ENCODE results near the gene PISD. TPM values are rescaled to one million over a fixed set of nuclear protein-coding genes. Genes with fewer than 3 reads are reported as not detected.
A peak's percentile ranks its signal among the peaks of the same experiment; 100 is the strongest.

Gene PISD
- total RNA-seq, 1 donor from 2014 or later: 110 TPM

DNA sequence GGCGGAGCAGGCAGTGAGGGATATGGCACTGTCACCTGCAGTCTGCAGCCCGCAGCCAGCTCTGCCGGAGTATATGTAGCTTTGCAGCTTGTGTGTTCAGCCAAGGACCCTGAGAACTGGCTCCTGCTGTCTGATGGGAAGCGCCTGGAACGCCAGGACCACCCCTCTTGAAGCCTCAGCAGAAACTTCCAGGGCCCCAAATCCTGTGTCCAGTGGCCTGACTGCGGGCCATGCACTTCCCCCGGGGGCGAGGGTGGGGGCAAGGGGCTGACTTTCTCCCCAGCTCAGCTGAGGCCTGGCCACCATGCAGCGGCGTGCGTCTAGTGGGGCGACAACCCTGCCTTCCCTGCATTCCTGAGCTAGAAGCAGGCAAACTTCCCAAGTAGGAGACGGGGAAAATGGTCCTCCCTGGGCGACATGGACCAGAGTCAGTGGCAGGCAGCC lies 32.3 kb downstream of the PISD start:
- peak overlapping the region; percentile 63 to 96 for H3K4me3 ChIP-seq
- no peaks in the 10 kb centered on the region for H3K36me3 ChIP-seq
- H3K9me3 ChIP-seq: no peaks in the 10 kb centered on the region
- no peaks in the 10 kb centered on the region for H3K27me3 ChIP-seq
- H3K27ac ChIP-seq: peak overlapping the region; percentile 86 to 91
- no peak for DNase-seq (ENCODE audit: low spot score in 2 of 2)
- peaks cover 8 to 32% of the 10 kb centered on the region in 2 donors for H3K4me1 ChIP-seq
- intact Hi-C loops (cut with DNase I): loop anchor here (2.0 to 5.0 kb wide), 2 partner anchors 133 to 282 kb away; partner anchors contain the start of genes PATZ1 and SFI1
- TF ChIP-seq, protein P1, sequence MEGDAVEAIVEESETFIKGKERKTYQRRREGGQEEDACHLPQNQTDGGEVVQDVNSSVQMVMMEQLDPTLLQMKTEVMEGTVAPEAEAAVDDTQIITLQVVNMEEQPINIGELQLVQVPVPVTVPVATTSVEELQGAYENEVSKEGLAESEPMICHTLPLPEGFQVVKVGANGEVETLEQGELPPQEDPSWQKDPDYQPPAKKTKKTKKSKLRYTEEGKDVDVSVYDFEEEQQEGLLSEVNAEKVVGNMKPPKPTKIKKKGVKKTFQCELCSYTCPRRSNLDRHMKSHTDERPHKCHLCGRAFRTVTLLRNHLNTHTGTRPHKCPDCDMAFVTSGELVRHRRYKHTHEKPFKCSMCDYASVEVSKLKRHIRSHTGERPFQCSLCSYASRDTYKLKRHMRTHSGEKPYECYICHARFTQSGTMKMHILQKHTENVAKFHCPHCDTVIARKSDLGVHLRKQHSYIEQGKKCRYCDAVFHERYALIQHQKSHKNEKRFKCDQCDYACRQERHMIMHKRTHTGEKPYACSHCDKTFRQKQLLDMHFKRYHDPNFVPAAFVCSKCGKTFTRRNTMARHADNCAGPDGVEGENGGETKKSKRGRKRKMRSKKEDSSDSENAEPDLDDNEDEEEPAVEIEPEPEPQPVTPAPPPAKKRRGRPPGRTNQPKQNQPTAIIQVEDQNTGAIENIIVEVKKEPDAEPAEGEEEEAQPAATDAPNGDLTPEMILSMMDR (IDR thresholded peaks at IDR 0.05): no peak

DNA sequence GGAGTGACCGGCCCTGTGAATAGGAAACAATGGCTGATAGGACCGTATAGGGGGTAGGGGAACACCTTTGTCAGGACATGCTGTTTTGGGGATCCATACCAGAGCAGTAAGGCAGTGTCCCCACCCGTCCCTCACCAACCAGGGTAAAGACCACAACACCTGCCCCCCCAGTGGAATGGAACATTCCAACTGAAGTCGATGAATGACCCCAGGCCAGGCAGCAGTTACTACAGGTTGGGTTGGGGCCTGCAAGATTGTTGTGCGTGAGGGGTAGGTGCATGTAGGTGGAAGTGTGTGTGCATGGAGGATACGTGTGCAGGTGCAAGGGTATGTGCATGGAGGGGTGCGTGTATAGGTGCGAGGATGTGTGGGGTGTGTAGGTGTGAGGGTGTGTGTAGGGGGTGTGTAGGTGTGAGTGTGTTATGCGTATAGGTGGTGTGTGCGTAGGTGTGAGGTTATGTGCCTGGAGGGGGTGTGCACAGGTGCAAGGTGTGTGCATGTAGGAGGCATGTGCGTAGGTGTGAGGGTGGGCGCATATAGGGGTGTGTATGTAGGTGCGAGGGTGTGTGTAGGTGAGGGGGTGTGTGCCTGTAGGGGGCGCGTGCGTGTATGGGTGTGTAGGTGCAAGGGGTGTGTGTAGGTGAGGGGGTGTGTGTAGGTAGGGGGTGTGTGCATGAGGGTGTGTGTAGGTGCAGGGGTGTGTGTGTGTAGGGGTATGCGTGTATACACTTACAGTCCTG lies 32.9 kb downstream of the PISD start:
- H3K27ac ChIP-seq: peak overlapping the region in 1 of 2 donors; percentile 86
- no peaks in the 10 kb centered on the region for H3K27me3 ChIP-seq
- H3K4me3 ChIP-seq: peak overlapping the region in 1 of 2 donors; percentile 96
- TF ChIP-seq, protein P1 (IDR thresholded peaks at IDR 0.05): no peak
- intact Hi-C loops (cut with DNase I): no loop called here
- no peak for DNase-seq (ENCODE audit: low spot score in 2 of 2)
- H3K9me3 ChIP-seq: no peaks in the 10 kb centered on the region
- H3K4me1 ChIP-seq: peaks cover 8 to 32% of the 10 kb centered on the region in 2 donors
- H3K36me3 ChIP-seq: no peaks in the 10 kb centered on the region

DNA sequence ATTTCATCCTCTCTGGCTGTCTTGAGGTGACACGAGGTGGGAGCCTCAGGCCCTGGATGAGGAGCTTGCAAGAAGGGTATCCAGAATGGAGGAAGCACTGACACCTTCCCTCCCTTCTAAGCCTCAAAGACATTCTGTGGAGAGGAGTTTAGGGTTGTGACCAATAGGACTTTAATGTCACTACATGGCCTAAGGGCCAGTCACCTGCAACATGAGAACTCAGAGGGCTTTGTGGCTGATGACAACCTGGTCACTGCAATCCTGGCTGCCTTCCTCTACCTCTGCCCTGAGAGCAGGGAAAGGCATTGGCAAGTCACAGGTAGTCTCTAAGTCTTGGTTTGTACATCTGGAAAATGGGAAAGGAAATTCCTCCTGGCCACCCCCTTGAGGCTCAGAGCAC lies 33.7 kb downstream of the PISD start:
- Histone ChIP-seq H3K9me3 (no peaks in the 10 kb centered on the region), H3K4me3 (no peak overlapping the region), H3K4me1 (peaks cover 8 to 32% of the 10 kb centered on the region in 2 donors), H3K27ac (no peak overlapping the region), H3K27me3 (no peaks in the 10 kb centered on the region), H3K36me3 (no peaks in the 10 kb centered on the region)
- no peak for DNase-seq (ENCODE audit: low spot score in 2 of 2)
- intact Hi-C loops (cut with DNase I): no loop called here
- TF ChIP-seq, protein P1 (IDR thresholded peaks at IDR 0.05): no peak

DNA sequence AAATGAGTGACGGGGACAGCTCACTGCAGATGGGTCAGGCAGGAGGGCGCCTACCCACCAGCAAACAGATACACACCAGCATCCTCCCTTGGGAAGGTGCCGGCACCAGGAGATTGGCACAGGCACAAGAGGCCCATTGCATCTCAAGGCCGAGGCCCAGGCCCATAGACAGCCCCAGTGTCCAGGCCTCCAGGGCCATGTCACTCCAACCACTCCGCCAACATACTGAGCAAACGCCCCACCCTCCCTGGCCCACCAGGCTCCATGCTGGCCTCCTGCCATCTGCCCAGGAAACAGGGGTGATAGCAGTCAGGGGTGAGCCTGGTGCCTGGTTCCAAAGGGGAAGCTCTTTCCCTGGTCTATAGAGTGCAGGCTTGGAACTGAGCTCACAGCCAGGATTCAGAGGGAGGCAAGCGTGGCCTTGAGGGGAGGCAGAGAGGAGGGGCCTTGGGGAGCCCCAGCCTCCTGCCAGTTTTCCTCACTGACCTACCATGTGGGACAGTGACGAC lies 34.7 kb downstream of the PISD start:
- intact Hi-C loops (cut with DNase I): no loop called here
- no peaks in the 10 kb centered on the region for H3K27me3 ChIP-seq
- H3K4me1 ChIP-seq: peaks cover 8 to 32% of the 10 kb centered on the region in 2 donors
- H3K36me3 ChIP-seq: peaks cover 0 to under 1% of the 10 kb centered on the region in 2 donors
- H3K4me3 ChIP-seq: no peak overlapping the region
- H3K27ac ChIP-seq: peak overlapping the region; percentile 11 to 13
- TF ChIP-seq, protein P1 (IDR thresholded peaks at IDR 0.05): no peak
- no peaks in the 10 kb centered on the region for H3K9me3 ChIP-seq
- DNase-seq (ENCODE audit: low spot score in 2 of 2): no peak

DNA sequence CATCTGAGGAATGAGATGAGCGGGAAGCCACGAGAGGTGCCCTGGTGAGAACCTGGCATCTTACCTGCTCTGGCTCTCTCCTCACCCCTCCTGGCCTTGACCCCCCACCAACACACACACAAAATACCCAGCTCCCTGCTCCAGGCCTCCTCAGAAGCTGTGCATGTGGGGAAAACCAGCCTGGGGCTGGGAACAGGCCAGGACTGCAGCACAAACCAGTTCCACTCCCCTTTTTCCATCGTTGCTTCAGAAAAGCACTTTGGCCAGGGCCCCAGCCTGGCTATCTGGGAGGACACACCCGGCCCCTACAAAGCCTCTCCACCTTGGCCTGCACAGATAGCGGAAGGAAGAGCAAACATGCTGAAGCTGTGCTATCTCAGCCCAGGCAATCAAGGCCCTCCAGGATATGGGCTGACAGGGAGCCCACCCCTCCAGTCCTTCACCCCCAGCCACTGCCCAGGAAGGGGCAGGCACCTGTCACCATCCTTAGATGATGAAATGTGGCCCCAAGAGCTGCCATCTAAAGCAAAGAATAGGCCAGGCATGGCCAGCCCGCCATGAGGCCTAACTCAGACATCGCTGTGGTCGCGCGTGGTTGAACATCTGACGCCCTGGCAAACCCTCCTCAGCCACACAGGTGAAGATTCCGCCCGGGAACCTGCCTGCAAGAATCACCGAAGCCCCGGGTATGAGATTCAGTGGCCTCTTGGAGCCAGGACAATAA lies 35.4 kb downstream of the PISD start:
- peak overlapping the region in 1 of 2 donors; percentile 17 for H3K4me3 ChIP-seq
- TF ChIP-seq, protein P1 (IDR thresholded peaks at IDR 0.05): no peak
- peaks cover 2 to 7% of the 10 kb centered on the region in 2 donors for H3K36me3 ChIP-seq
- peaks cover 8 to 32% of the 10 kb centered on the region in 2 donors for H3K4me1 ChIP-seq
- no peaks in the 10 kb centered on the region for H3K27me3 ChIP-seq
- no peak for DNase-seq (ENCODE audit: low spot score in 2 of 2)
- intact Hi-C loops (cut with DNase I): no loop called here
- H3K27ac ChIP-seq: peak overlapping the region; percentile 11 to 13
- no peaks in the 10 kb centered on the region for H3K9me3 ChIP-seq

Measured in ascending aorta (tissue), 2 donors.